MM.1S (cell line): ENCODE measurements around the gene SORBS2.

Experiments used
- DNase-seq: peaks from one replicate; pipeline ENCODE4 v3.0.0-alpha.2; 2015
- H2AFZ ChIP-seq: fragments of 300-600 bp; sonication (generic); 2 replicates; pipeline ENCODE4 v1.6.0; 2016; ENCODE audit warnings: antibody characterized with exemption, low read length
- H3F3A ChIP-seq: fragments of 300-600 bp; sonication (generic); 2 replicates; pipeline ENCODE4 v1.6.1; 2016; ENCODE audit warnings: mild to moderate bottlenecking, antibody characterized with exemption, low read length, moderate library complexity, mixed read lengths; ENCODE audit not compliant: insufficient read depth
- H3K27ac ChIP-seq: fragments of 300-600 bp; sonication (generic); 2 replicates; pipeline ENCODE4 v1.5.1; 2016; ENCODE audit warnings: mild to moderate bottlenecking, low read length
- H3K27me3 ChIP-seq: fragments of 300-600 bp; sonication (generic); replicated peaks from 2 replicates; pipeline ENCODE4 v1.6.0; 2016; ENCODE audit warnings: low read length; ENCODE audit not compliant: insufficient read depth
- H3K36me3 ChIP-seq: fragments of 300-600 bp; sonication (generic); replicated peaks from 2 replicates; pipeline ENCODE4 v1.6.1; 2016; ENCODE audit warnings: mild to moderate bottlenecking, low read length, mixed read lengths; ENCODE audit not compliant: insufficient read depth
- H3K4me1 ChIP-seq: fragments of 300-600 bp; sonication (generic); 2 replicates; pipeline ENCODE4 v1.6.1; 2016; ENCODE audit warnings: low read length, mixed read lengths
- H3K4me2 ChIP-seq: fragments of 300-600 bp; sonication (generic); 2 replicates; pipeline ENCODE4 v1.6.0; 2016; ENCODE audit warnings: low read depth, low read length
- H3K4me3 ChIP-seq: fragments of 300-600 bp; sonication (generic); 2 replicates; pipeline ENCODE4 v1.5.1; 2016; ENCODE audit warnings: low read length, mixed read lengths
- H3K79me2 ChIP-seq: fragments of 300-600 bp; sonication (generic); 2 replicates; pipeline ENCODE4 v1.6.1; 2016; ENCODE audit warnings: mixed run types, low read length, mixed read lengths
- H3K9ac ChIP-seq: fragments of 300-600 bp; sonication (generic); 2 replicates; pipeline ENCODE4 v1.6.1; 2016; ENCODE audit warnings: low read length, mixed read lengths
- H3K9me2 ChIP-seq: fragments of 300-600 bp; sonication (generic); replicated peaks from 2 replicates; pipeline ENCODE4 v1.6.1; 2016; ENCODE audit warnings: mild to moderate bottlenecking, low read length, mixed read lengths; ENCODE audit not compliant: insufficient read depth
- H3K9me3 ChIP-seq: fragments of 300-600 bp; sonication (generic); replicated peaks from 2 replicates; pipeline ENCODE4 v1.6.1; 2016; ENCODE audit warnings: mild to moderate bottlenecking, low read length, mixed read lengths; ENCODE audit not compliant: insufficient read depth
- H4K20me1 ChIP-seq: fragments of 300-600 bp; sonication (generic); 2 replicates; pipeline ENCODE4 v1.6.1; 2016; ENCODE audit warnings: mild to moderate bottlenecking, low read length, moderate library complexity, mixed read lengths; ENCODE audit not compliant: insufficient read depth
- CTCF ChIP-seq: fragments of 300-600 bp; sonication (generic); IDR thresholded peaks from 2 replicates; pipeline ENCODE4 v1.5.1; 2016; ENCODE audit warnings: antibody characterized with exemption, low read length, mixed read lengths
- EZH2 ChIP-seq: fragments of 300-600 bp; sonication (generic); optimal IDR thresholded peaks from 2 replicates; pipeline ENCODE3; 2017; ENCODE audit warnings: low read depth, mild to moderate bottlenecking, antibody characterized with exemption, low read length, mixed read lengths
- EZH2phosphoT487 ChIP-seq: fragments of 300-600 bp; sonication (generic); IDR thresholded peaks from 2 replicates; pipeline ENCODE4 v1.6.1; 2018; ENCODE audit warnings: antibody characterized with exemption, low read length

SORBS2 gene

GRCh38 chr4:185540487-185541120, 271.4 kb downstream of the SORBS2 start:
- Histone ChIP-seq H3K4me1 (peaks cover 6% of the 10 kb centered on the region), H2AFZ (no peak overlapping the region), H3K36me3 (no peaks in the 10 kb centered on the region), H3K9ac (no peak overlapping the region), H4K20me1 (no peaks in the 10 kb centered on the region), H3K27ac (no peak overlapping the region), H3K9me3 (no peaks in the 10 kb centered on the region), H3K27me3 (no peaks in the 10 kb centered on the region), H3K9me2 (no peaks in the 10 kb centered on the region), H3K4me2 (no peak overlapping the region), H3K79me2 (no peaks in the 10 kb centered on the region), H3F3A (peaks cover 5% of the 10 kb centered on the region; the same call in 1 of the 2 replicates), H3K4me3 (no peak overlapping the region)
- TF ChIP-seq CTCF (no peak), EZH2 (no peak), EZH2phosphoT487 (no peak)
- DNase-seq: no peak

GRCh38 chr4:185540040-185540439, 272.0 kb downstream of the SORBS2 start:
- Histone ChIP-seq H4K20me1 (no peaks in the 10 kb centered on the region), H3K9me2 (no peaks in the 10 kb centered on the region), H2AFZ (no peak overlapping the region), H3K4me3 (no peak overlapping the region), H3K9ac (no peak overlapping the region), H3K9me3 (no peaks in the 10 kb centered on the region), H3K4me1 (peaks cover 6% of the 10 kb centered on the region), H3K27me3 (no peaks in the 10 kb centered on the region), H3K79me2 (peaks cover 1% of the 10 kb centered on the region; the same call in 1 of the 2 replicates), H3F3A (peaks cover 6% of the 10 kb centered on the region; the same call in 1 of the 2 replicates), H3K27ac (no peak overlapping the region), H3K36me3 (no peaks in the 10 kb centered on the region), H3K4me2 (no peak overlapping the region)
- no peak for DNase-seq
- no peak for TF ChIP-seq EZH2phosphoT487
- TF ChIP-seq EZH2: no peak
- TF ChIP-seq CTCF: no peak

- Histone ChIP-seq H3K79me2 (peaks cover 14% of the 10 kb centered on the region), H3F3A (peaks cover 8% of the 10 kb centered on the region; the same call in 1 of the 2 replicates), H3K4me1 (peaks cover 10% of the 10 kb centered on the region), H3K9me3 (no peaks in the 10 kb centered on the region), H3K9me2 (no peaks in the 10 kb centered on the region), H3K36me3 (no peaks in the 10 kb centered on the region), H4K20me1 (no peaks in the 10 kb centered on the region), H3K4me3 (no peak overlapping the region), H3K4me2 (no peak overlapping the region), H3K27me3 (no peaks in the 10 kb centered on the region), H2AFZ (no peak overlapping the region), H3K27ac (no peak overlapping the region), H3K9ac (no peak overlapping the region)
- no peak for TF ChIP-seq CTCF
- DNase-seq: no peak
Measured at GRCh38 chr4:185538806-185539205, 273.2 kb downstream of the SORBS2 start.
